ENCODE results near the gene EZR.
A peak's percentile ranks its signal among the peaks of the same experiment; 100 is the strongest.

Gene EZR

DNA sequence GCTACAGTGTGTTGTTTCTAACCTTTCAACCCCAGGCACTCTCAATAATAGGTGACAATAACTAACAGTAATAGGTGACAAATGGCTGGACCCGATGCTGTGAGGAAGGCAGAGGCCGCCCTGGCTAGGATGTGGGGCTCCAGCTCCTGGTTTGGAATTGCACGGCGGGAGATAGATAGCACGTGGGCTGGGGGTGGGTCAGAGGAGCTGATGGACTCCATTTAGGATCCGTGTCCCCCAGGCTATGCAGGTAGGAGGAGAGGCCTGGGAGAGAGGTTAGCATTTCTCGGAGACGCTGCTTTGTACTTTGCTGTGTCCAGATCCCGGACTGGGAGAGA lies 61.4 kb downstream of the EZR start:
- H3K36me3 ChIP-seq (ENCODE audit: control insufficient read depth in 1 of 2, insufficient read depth in 2 of 2, low read length in 2 of 2) = no peaks in the 10 kb centered on the region
- no peaks in the 10 kb centered on the region for H3K27me3 ChIP-seq (ENCODE audit: insufficient read depth, low read length)
- peaks cover 24 to 28% of the 10 kb centered on the region in 2 experiments for H3K4me1 ChIP-seq (ENCODE audit: control insufficient read depth in 1 of 2, insufficient read depth in 2 of 2, low read length in 2 of 2)
- H4K91ac ChIP-seq (ENCODE audit: low read depth, low read length) = peak overlapping the region; percentile 38
- no peak overlapping the region for H3K4me3 ChIP-seq (ENCODE audit: low read depth, low read length)
- no peak overlapping the region for H3K27ac ChIP-seq (ENCODE audit: low read depth, low read length)
- H3K79me1 ChIP-seq (ENCODE audit: low read length) = peaks cover 4% of the 10 kb centered on the region
- H3K9me3 ChIP-seq (ENCODE audit: insufficient read depth, low read depth, low read length) = no peaks in the 10 kb centered on the region
- H2BK5ac ChIP-seq (ENCODE audit: low read depth, low read length, poor library complexity) = no peak overlapping the region
- no peaks in the 10 kb centered on the region for H3K79me2 ChIP-seq (ENCODE audit: control insufficient read depth, insufficient read depth, low read length, poor library complexity)
- WGBS (ENCODE audit: extremely low coverage, insufficient coverage, insufficient read length) = no CpG with 5 or more reads among the region's 9 CpGs
- H3K23ac ChIP-seq (ENCODE audit: low read length) = no peak overlapping the region
- no peak overlapping the region for H4K12ac ChIP-seq (ENCODE audit: low read depth, low read length)
- peak overlapping the region; percentile 11 for H2BK12ac ChIP-seq (ENCODE audit: low read length)
- peak overlapping the region; percentile 0 for H2BK120ac ChIP-seq (ENCODE audit: insufficient read depth, low read length, poor library complexity)
- no peak overlapping the region for H3K4ac ChIP-seq (ENCODE audit: low read depth, low read length)
- H2AK5ac ChIP-seq (ENCODE audit: low read length) = peak overlapping the region; percentile 66
- H3K4me2 ChIP-seq (ENCODE audit: low read length) = no peak overlapping the region
- H4K8ac ChIP-seq (ENCODE audit: low read depth, low read length) = peak overlapping the region; percentile 49
- peak in 1 of 2 donors; percentile 13 for DNase-seq
- H2AFZ ChIP-seq (ENCODE audit: insufficient read depth, low read length, poor library complexity) = no peak overlapping the region
- H3K14ac ChIP-seq (ENCODE audit: low read length) = no peak overlapping the region
- no peak overlapping the region for H3K9ac ChIP-seq (ENCODE audit: low read length)
- peak overlapping the region; percentile 44 for H3K18ac ChIP-seq (ENCODE audit: low read length)

DNA sequence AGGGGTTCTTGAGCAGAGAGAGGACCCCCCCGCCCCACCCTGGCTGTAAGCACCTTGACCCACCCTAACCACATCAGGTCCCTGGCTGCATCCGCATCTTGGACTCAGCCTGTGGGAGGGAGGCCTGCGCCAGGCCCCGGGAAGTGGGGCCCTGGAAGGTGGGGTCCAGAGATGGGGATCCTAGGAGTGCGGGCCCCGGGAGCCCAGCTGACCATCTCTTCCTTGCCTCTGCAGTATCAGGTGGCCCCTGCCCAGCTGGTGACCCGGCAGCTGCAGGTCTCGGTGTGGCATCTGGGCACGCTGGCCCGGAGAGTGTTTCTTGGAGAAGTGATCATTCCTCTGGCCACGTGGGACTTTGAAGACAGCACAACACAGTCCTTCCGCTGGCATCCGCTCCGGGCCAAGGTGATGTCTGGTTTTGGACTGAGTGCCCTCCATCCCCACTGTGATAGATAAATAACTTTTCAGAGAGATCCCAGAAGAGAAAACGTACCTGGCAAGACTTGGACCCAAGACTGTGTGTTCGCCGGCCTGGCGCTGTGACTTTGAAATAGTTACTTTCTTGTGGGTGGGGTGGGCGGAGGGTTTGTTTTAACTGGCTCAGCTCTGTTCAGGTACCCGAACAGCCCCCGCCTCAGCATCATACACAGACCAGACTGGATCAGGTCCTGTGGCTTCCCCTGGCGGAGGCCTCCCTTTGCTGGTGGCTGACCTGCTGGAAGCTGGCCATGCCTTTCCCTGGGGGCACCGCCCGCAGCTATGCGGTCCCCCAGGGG lies 62.0 kb downstream of the EZR start:
- H2BK120ac ChIP-seq (ENCODE audit: insufficient read depth, low read length, poor library complexity) = no peak overlapping the region
- no peak overlapping the region for H4K12ac ChIP-seq (ENCODE audit: low read depth, low read length)
- H3K9me3 ChIP-seq (ENCODE audit: insufficient read depth, low read depth, low read length) = no peaks in the 10 kb centered on the region
- no peak overlapping the region for H3K9ac ChIP-seq (ENCODE audit: low read length)
- H2BK12ac ChIP-seq (ENCODE audit: low read length) = no peak overlapping the region
- no CpG with 5 or more reads among the region's 25 CpGs for WGBS (ENCODE audit: extremely low coverage, insufficient coverage, insufficient read length)
- no peak overlapping the region for H4K8ac ChIP-seq (ENCODE audit: low read depth, low read length)
- H3K14ac ChIP-seq (ENCODE audit: low read length) = no peak overlapping the region
- no peak overlapping the region for H3K4ac ChIP-seq (ENCODE audit: low read depth, low read length)
- H3K4me2 ChIP-seq (ENCODE audit: low read length) = no peak overlapping the region
- peaks cover 8% of the 10 kb centered on the region for H3K79me1 ChIP-seq (ENCODE audit: low read length)
- H3K27me3 ChIP-seq (ENCODE audit: insufficient read depth, low read length) = no peaks in the 10 kb centered on the region
- H3K79me2 ChIP-seq (ENCODE audit: control insufficient read depth, insufficient read depth, low read length, poor library complexity) = no peaks in the 10 kb centered on the region
- peaks cover 28 to 31% of the 10 kb centered on the region in 2 experiments for H3K4me1 ChIP-seq (ENCODE audit: control insufficient read depth in 1 of 2, insufficient read depth in 2 of 2, low read length in 2 of 2)
- peak overlapping the region; percentile 15 for H4K91ac ChIP-seq (ENCODE audit: low read depth, low read length)
- H3K36me3 ChIP-seq (ENCODE audit: control insufficient read depth in 1 of 2, insufficient read depth in 2 of 2, low read length in 2 of 2) = no peaks in the 10 kb centered on the region
- no peak overlapping the region for H3K18ac ChIP-seq (ENCODE audit: low read length)
- H3K4me3 ChIP-seq (ENCODE audit: low read depth, low read length) = no peak overlapping the region
- H2AFZ ChIP-seq (ENCODE audit: insufficient read depth, low read length, poor library complexity) = no peak overlapping the region
- H2BK5ac ChIP-seq (ENCODE audit: low read depth, low read length, poor library complexity) = no peak overlapping the region
- H3K27ac ChIP-seq (ENCODE audit: low read depth, low read length) = no peak overlapping the region
- peak in 1 of 2 donors; percentile 10 for DNase-seq
- H3K23ac ChIP-seq (ENCODE audit: low read length) = no peak overlapping the region
- H2AK5ac ChIP-seq (ENCODE audit: low read length) = peak overlapping the region; percentile 62

GRCh38 chr6:158756126-158756525 lies 63.0 kb downstream of the EZR start:
- Histone ChIP-seq H3K18ac (ENCODE audit: low read length) (no peak overlapping the region), H3K23ac (ENCODE audit: low read length) (no peak overlapping the region), H3K9ac (ENCODE audit: low read length) (no peak overlapping the region), H2AK5ac (ENCODE audit: low read length) (no peak overlapping the region), H3K14ac (ENCODE audit: low read length) (no peak overlapping the region), H3K4me3 (ENCODE audit: low read depth, low read length) (no peak overlapping the region), H2BK12ac (ENCODE audit: low read length) (no peak overlapping the region), H3K79me2 (ENCODE audit: control insufficient read depth, insufficient read depth, low read length, poor library complexity) (peaks cover 2% of the 10 kb centered on the region), H3K36me3 (ENCODE audit: control insufficient read depth in 1 of 2, insufficient read depth in 2 of 2, low read length in 2 of 2) (no peaks in the 10 kb centered on the region), H2BK5ac (ENCODE audit: low read depth, low read length, poor library complexity) (no peak overlapping the region), H2BK120ac (ENCODE audit: insufficient read depth, low read length, poor library complexity) (no peak overlapping the region), H4K8ac (ENCODE audit: low read depth, low read length) (no peak overlapping the region), H4K12ac (ENCODE audit: low read depth, low read length) (no peak overlapping the region), H3K4me2 (ENCODE audit: low read length) (no peak overlapping the region), H4K91ac (ENCODE audit: low read depth, low read length) (no peak overlapping the region), H3K4ac (ENCODE audit: low read depth, low read length) (no peak overlapping the region), H3K4me1 (ENCODE audit: control insufficient read depth in 1 of 2, insufficient read depth in 2 of 2, low read length in 2 of 2) (peaks cover 36% of the 10 kb centered on the region in 2 experiments), H3K9me3 (ENCODE audit: insufficient read depth, low read depth, low read length) (no peaks in the 10 kb centered on the region), H3K27me3 (ENCODE audit: insufficient read depth, low read length) (no peaks in the 10 kb centered on the region), H3K79me1 (ENCODE audit: low read length) (peaks cover 13% of the 10 kb centered on the region), H3K27ac (ENCODE audit: low read depth, low read length) (no peak overlapping the region), H2AFZ (ENCODE audit: insufficient read depth, low read length, poor library complexity) (no peak overlapping the region)
- DNase-seq = peak in 1 of 2 donors; percentile 44
- no CpG with 5 or more reads among the region's 9 CpGs for WGBS (ENCODE audit: extremely low coverage, insufficient coverage, insufficient read length)

DNA sequence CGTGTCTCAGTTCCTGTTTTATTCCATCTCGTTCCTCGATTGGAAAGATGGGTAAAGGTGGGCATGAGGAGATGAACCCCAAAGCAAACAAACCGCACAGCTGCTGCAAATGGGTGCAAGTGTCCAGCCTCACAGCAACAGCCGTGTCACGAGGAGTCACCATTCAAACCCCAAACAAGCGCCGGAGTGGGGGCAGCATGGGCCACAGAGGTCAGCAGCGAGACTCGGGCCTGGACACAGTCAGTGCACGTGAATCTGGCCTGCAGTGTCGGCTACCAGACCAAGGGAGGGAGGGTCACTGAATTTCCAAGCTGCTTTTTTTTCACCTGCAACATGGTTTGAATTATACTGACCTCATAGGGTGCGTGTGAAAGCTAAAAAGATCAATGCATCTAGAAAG lies 63.5 kb downstream of the EZR start:
- Histone ChIP-seq H3K4me3 (ENCODE audit: low read depth, low read length) (no peak overlapping the region), H2AFZ (ENCODE audit: insufficient read depth, low read length, poor library complexity) (no peak overlapping the region), H4K91ac (ENCODE audit: low read depth, low read length) (peak overlapping the region; percentile 4), H3K23ac (ENCODE audit: low read length) (no peak overlapping the region), H4K12ac (ENCODE audit: low read depth, low read length) (no peak overlapping the region), H3K79me1 (ENCODE audit: low read length) (peaks cover 13% of the 10 kb centered on the region), H3K9me3 (ENCODE audit: insufficient read depth, low read depth, low read length) (no peaks in the 10 kb centered on the region), H2BK12ac (ENCODE audit: low read length) (no peak overlapping the region), H3K27ac (ENCODE audit: low read depth, low read length) (no peak overlapping the region), H3K27me3 (ENCODE audit: insufficient read depth, low read length) (no peaks in the 10 kb centered on the region), H3K4ac (ENCODE audit: low read depth, low read length) (no peak overlapping the region), H3K4me2 (ENCODE audit: low read length) (no peak overlapping the region), H2BK5ac (ENCODE audit: low read depth, low read length, poor library complexity) (no peak overlapping the region), H2AK5ac (ENCODE audit: low read length) (no peak overlapping the region), H3K18ac (ENCODE audit: low read length) (no peak overlapping the region), H3K9ac (ENCODE audit: low read length) (no peak overlapping the region), H3K79me2 (ENCODE audit: control insufficient read depth, insufficient read depth, low read length, poor library complexity) (peaks cover 2% of the 10 kb centered on the region), H3K36me3 (ENCODE audit: control insufficient read depth in 1 of 2, insufficient read depth in 2 of 2, low read length in 2 of 2) (no peaks in the 10 kb centered on the region), H3K4me1 (ENCODE audit: control insufficient read depth in 1 of 2, insufficient read depth in 2 of 2, low read length in 2 of 2) (peaks cover 32 to 34% of the 10 kb centered on the region in 2 experiments), H2BK120ac (ENCODE audit: insufficient read depth, low read length, poor library complexity) (no peak overlapping the region), H4K8ac (ENCODE audit: low read depth, low read length) (no peak overlapping the region), H3K14ac (ENCODE audit: low read length) (no peak overlapping the region)
- DNase-seq = no peak
- WGBS (ENCODE audit: extremely low coverage, insufficient coverage, insufficient read length) = no CpG with 5 or more reads among the region's 13 CpGs

All from trophoblast cell (in vitro differentiated cells and primary cell).